DOHH2 (cell line): ENCODE results near the gene FOXD2.

Experiments
- H3F3A ChIP-seq: fragments of 200-600 bp; sonication (generic), shearing (Covaris generic); 2 replicates; pipeline ENCODE4 v1.6.0; 2016; ENCODE audit warnings: antibody characterized with exemption, mild to moderate bottlenecking; ENCODE audit not compliant: control insufficient read depth, insufficient read depth
- H3K27ac ChIP-seq: fragments of 200-600 bp; sonication (generic); 2 replicates; pipeline ENCODE4 v1.5.1; 2014; ENCODE audit warnings: low read depth, mild to moderate bottlenecking, low read length, moderate library complexity
- H3K27me3 ChIP-seq: fragments of 200-600 bp; sonication (generic); 2 replicates; pipeline ENCODE4 v1.6.1; 2014; ENCODE audit warnings: mild to moderate bottlenecking, low read length, mixed read lengths; ENCODE audit not compliant: control insufficient read depth
- H3K36me3 ChIP-seq: fragments of 200-600 bp; sonication (generic); 2 replicates; pipeline ENCODE4 v1.6.1; 2014; ENCODE audit warnings: mild to moderate bottlenecking, low read length, moderate library complexity, mixed read lengths; ENCODE audit not compliant: control insufficient read depth
- H3K4me1 ChIP-seq: fragments of 200-600 bp; sonication (generic); 2 replicates; pipeline ENCODE4 v1.6.1; 2014; ENCODE audit warnings: mild to moderate bottlenecking, low read length, mixed read lengths; ENCODE audit not compliant: control insufficient read depth
- H3K4me2 ChIP-seq: fragments of 200-600 bp; sonication (generic); 2 replicates; pipeline ENCODE4 v1.6.0; 2014; ENCODE audit warnings: mild to moderate bottlenecking, low read length, moderate library complexity
- H3K4me3 ChIP-seq: fragments of 200-600 bp; sonication (generic); 2 replicates; pipeline ENCODE4 v1.5.1; 2014; ENCODE audit warnings: mild to moderate bottlenecking, low read length, mixed read lengths
- H3K79me2 ChIP-seq: fragments of 200-600 bp; sonication (generic); 2 replicates; pipeline ENCODE4 v1.6.1; 2014; ENCODE audit warnings: mild to moderate bottlenecking, low read length, mixed read lengths; ENCODE audit not compliant: control insufficient read depth
- H3K9me2 ChIP-seq: fragments of 200-600 bp; sonication (generic); replicated peaks from 2 replicates; pipeline ENCODE4 v1.6.1; 2014; ENCODE audit warnings: mild to moderate bottlenecking, low read length, mixed read lengths; ENCODE audit not compliant: control insufficient read depth
- H3K9me3 ChIP-seq: fragments of 200-600 bp; sonication (generic); 2 replicates; pipeline ENCODE4 v1.6.1; 2014; ENCODE audit warnings: antibody characterized with exemption, low read length, mixed read lengths; ENCODE audit not compliant: control insufficient read depth, insufficient read depth
- H4K20me1 ChIP-seq: fragments of 200-600 bp; sonication (generic); 2 replicates; pipeline ENCODE4 v1.6.0; 2014; ENCODE audit warnings: low read depth, mild to moderate bottlenecking, antibody characterized with exemption, low read length, moderate library complexity; ENCODE audit not compliant: control insufficient read depth, insufficient read depth
- CTCF ChIP-seq: fragments of 200-600 bp; sonication (generic); IDR thresholded peaks from one replicate; pipeline ENCODE4 v1.5.1; 2014; ENCODE audit warnings: antibody characterized with exemption, mild to moderate bottlenecking, low read depth, low read length; ENCODE audit not compliant: poor library complexity, severe bottlenecking
- EZH2phosphoT487 ChIP-seq: fragments of 200-600 bp; sonication (generic); IDR thresholded peaks from 2 replicates; pipeline ENCODE4 v1.6.1; 2017; ENCODE audit warnings: borderline replicate concordance, mild to moderate bottlenecking, antibody characterized with exemption, low read length, moderate library complexity, mixed read lengths

FOXD2 gene

GRCh38 chr1:47396671-47397196 is 41.1 kb upstream of the FOXD2 start:
- Histone ChIP-seq H3K27ac (no peak overlapping the region), H3K4me1 (peaks cover 10% of the 10 kb centered on the region), H3K27me3 (no peaks in the 10 kb centered on the region), H4K20me1 (no peaks in the 10 kb centered on the region), H3K9me3 (no peaks in the 10 kb centered on the region), H3K36me3 (no peaks in the 10 kb centered on the region), H3F3A (no peaks in the 10 kb centered on the region), H3K4me2 (no peak overlapping the region), H3K79me2 (no peaks in the 10 kb centered on the region), H3K9me2 (no peaks in the 10 kb centered on the region), H3K4me3 (no peak overlapping the region)
- TF ChIP-seq CTCF (no peak), EZH2phosphoT487 (no peak)

DNA sequence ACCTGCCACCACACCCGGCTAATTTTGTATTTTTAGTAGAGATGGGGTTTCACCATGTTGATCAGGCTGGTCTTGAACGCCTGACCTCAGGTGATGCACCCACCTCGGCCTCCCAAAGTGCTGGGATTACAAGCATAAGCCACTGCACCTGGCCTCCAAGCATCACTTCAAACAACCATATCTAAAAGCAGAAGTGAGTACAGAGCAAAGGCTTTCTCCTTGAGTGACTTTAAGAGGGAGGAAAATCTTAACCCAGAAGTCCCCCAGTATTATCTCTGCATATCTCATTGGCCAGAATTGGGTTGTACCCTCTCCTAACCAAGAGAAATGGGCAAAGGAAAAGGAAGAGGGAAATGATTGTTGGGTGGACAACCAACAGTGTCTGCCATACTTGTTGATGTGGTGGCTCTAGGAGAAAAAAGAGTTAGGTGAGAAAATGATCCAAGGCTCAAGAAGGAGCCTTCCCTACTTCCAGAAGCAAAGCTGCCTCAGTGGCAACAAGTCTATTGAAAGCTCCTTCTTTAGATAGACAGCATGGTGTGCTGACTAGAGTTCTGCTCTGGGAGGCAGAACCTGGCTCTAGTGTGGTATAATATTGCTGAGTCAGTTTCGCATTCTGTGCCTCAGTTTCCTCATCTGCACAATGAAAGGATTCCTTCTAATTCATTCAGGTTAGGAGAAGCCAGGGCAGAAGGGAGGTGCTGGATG is 38.6 kb upstream of the FOXD2 start:
- H3F3A ChIP-seq = no peaks in the 10 kb centered on the region
- peaks cover 10% of the 10 kb centered on the region for H3K4me1 ChIP-seq
- no peaks in the 10 kb centered on the region for H3K36me3 ChIP-seq
- H3K27ac ChIP-seq = no peak overlapping the region
- H3K9me3 ChIP-seq = no peaks in the 10 kb centered on the region
- no peak for TF ChIP-seq EZH2phosphoT487
- TF ChIP-seq CTCF = no peak
- no peaks in the 10 kb centered on the region for H3K9me2 ChIP-seq
- no peak overlapping the region for H3K4me2 ChIP-seq
- H3K27me3 ChIP-seq = peaks cover 3% of the 10 kb centered on the region; the same call in 1 of the 2 replicates
- H3K4me3 ChIP-seq = no peak overlapping the region
- no peaks in the 10 kb centered on the region for H4K20me1 ChIP-seq
- H3K79me2 ChIP-seq = no peaks in the 10 kb centered on the region

GRCh38 chr1:47399846-47400155 is 38.0 kb upstream of the FOXD2 start:
- H3F3A ChIP-seq = no peaks in the 10 kb centered on the region
- no peaks in the 10 kb centered on the region for H3K9me2 ChIP-seq
- H3K4me3 ChIP-seq = no peak overlapping the region
- H3K79me2 ChIP-seq = no peaks in the 10 kb centered on the region
- H3K9me3 ChIP-seq = no peaks in the 10 kb centered on the region
- peaks cover 10% of the 10 kb centered on the region for H3K4me1 ChIP-seq
- peaks cover 3% of the 10 kb centered on the region; the same call in 1 of the 2 replicates for H3K27me3 ChIP-seq
- no peaks in the 10 kb centered on the region for H3K36me3 ChIP-seq
- no peak overlapping the region for H3K4me2 ChIP-seq
- no peak for TF ChIP-seq CTCF
- TF ChIP-seq EZH2phosphoT487 = no peak
- H3K27ac ChIP-seq = no peak overlapping the region
- H4K20me1 ChIP-seq = no peaks in the 10 kb centered on the region
